Peyer's patch (tissue), 4 donors: ENCODE data around the gene MEIOB.

Experiments
- POLR2A ChIP-seq, 2 donors: fragments of 450-650 bp; IDR thresholded peaks; one replicate each; pipeline ENCODE4 v1.5.1; 2017; ENCODE audit warnings: antibody characterized with exemption in 2 of 2, mild to moderate bottlenecking in 2 of 2, moderate library complexity in 2 of 2
- TF ChIP-seq, protein P1 (sequence below), 6 experiments: fragments of 450-650 bp in 4 of 6; fragments of 200-600 bp in 2 of 6; sonication (generic) in 1 of 6; IDR thresholded peaks; one replicate each; pipeline ENCODE4 v1.5.1; 2017 to 2019; ENCODE audit warnings: antibody characterized with exemption in 6 of 6, mild to moderate bottlenecking in 3 of 6, moderate library complexity in 1 of 6

DNA sequence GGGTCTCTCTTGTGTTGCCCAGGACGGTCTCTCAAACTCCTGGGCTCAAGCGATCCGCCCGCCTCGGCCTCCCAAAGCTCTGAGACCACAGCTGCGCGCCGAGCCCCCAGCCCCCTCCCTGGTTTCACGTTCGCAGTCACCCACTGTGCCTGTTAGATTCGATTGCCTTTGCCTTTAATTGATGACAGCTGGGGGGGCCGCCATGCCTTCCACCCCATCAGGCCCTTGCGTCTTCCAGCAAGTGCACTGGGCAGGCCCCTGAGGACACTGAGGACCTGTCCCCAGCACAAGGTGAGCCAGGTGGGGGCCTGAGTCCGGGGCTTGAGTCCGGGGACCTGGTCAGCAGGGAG lies 81.7 kb downstream of the MEIOB start:
- no peak for TF ChIP-seq POLR2A (IDR thresholded peaks at IDR 0.05)
- TF ChIP-seq, protein P1, sequence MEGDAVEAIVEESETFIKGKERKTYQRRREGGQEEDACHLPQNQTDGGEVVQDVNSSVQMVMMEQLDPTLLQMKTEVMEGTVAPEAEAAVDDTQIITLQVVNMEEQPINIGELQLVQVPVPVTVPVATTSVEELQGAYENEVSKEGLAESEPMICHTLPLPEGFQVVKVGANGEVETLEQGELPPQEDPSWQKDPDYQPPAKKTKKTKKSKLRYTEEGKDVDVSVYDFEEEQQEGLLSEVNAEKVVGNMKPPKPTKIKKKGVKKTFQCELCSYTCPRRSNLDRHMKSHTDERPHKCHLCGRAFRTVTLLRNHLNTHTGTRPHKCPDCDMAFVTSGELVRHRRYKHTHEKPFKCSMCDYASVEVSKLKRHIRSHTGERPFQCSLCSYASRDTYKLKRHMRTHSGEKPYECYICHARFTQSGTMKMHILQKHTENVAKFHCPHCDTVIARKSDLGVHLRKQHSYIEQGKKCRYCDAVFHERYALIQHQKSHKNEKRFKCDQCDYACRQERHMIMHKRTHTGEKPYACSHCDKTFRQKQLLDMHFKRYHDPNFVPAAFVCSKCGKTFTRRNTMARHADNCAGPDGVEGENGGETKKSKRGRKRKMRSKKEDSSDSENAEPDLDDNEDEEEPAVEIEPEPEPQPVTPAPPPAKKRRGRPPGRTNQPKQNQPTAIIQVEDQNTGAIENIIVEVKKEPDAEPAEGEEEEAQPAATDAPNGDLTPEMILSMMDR (IDR thresholded peaks at IDR 0.05): no peak
